GM21528 (cell line): Measurements from ENCODE around the gene MOCS1.

Source experiments
- ATAC-seq: cut with Tn5 transposase; IDR thresholded peaks from one replicate; pipeline ENCODE4 v1.9.1; 2021; ENCODE audit warnings: mild to moderate bottlenecking, moderate library complexity; ENCODE audit not compliant: unreplicated experiment, low FRiP score

Gene MOCS1

DNA sequence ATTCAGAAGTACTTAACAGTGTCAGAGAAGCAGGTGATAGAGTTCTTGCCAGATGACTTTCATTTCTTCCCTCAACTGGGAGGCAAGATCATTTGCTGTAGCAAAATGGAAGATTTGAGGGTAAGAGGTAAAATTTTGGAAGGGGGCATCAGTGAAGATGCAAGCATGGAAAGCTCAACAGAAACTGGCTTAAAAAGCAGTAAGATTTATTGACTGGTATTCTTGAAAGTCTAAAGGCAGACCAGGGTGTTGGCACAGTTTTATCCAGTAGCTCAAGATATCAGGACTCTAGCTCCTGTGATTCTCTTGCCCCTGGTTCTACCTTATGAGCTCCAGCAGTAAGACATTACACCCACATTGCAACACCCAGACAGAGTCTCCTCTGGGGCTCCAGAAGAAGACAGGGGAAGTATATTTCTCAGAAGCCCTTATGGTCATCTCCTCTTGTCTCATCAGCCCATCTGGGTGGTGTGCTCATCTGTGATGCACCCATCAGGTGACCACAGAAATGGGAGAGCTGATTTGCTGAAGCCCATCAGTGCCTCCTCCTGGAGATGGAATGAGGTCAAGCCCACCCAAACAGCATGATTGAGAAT is 16.0 kb upstream of the MOCS1 start:
- no peak for ATAC-seq

DNA sequence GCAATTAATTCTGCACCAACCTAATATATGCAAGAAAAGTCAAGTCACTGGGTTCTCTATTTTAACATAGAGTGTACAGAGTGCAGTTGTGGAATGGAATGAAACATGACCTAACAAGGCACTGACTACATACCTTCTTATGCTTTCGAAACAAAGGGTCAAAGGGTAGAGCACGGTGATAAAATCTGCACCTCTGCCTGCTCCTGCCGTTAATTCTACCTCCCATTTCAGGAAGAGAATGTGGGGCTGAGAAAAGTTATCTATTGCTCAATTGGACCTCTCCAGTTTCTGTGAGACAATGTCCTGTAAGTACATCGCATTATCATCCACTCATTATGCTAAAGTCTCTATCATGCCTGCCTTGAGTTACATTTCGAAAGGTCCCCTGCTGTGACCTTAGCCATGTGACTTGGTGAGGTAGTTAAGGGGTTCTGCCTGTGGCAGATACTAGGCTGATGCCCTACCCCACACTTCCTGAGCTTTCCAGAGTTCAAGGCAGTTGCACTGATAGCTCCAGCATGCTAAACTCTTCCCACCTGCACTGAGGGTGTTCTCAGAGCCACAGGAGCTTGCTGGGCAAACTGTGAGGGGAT is 14.0 kb upstream of the MOCS1 start:
- no peak for ATAC-seq

DNA sequence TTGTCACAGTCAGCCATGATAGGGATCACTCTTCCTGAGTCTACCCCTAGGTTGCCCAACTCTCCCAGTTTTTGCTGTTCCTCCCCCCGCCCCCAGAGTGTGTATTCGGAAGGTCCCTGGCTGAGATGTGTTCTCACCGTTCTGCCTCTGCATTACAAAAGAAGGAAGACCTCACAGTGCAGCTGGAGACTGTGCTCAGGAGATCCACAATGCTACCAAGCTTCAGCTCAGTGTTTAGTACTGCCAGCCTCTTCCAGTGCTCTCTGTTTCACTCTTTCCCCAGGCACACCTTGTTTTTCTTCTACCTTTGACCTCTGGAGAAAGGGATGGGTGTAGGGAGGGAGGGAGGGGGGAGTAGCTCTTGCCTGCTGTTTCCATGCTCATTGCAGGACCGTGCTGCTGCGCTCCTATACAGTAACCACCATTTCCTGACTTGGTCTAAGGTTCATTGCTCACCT is 13.4 kb upstream of the MOCS1 start:
- ATAC-seq = no peak

DNA sequence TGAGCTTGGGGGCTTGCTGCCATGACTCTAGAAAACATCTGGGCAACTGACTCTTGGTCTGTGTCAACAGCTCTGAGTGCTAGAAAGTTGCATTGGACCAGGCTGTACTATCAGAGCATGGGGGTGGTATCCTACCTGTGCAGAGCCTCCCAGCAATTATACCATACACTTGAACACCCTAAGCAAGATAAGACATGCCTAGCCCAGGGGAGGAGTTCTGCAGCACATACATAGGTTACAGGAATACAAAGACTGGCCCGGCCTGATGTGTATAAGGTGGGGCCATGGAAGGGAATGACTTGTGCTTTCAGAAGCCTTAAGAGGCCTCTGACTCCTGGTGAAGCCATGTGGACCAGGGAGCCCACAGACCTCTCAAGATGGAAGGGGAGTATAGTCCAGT is 11.4 kb upstream of the MOCS1 start:
- no peak for ATAC-seq

DNA sequence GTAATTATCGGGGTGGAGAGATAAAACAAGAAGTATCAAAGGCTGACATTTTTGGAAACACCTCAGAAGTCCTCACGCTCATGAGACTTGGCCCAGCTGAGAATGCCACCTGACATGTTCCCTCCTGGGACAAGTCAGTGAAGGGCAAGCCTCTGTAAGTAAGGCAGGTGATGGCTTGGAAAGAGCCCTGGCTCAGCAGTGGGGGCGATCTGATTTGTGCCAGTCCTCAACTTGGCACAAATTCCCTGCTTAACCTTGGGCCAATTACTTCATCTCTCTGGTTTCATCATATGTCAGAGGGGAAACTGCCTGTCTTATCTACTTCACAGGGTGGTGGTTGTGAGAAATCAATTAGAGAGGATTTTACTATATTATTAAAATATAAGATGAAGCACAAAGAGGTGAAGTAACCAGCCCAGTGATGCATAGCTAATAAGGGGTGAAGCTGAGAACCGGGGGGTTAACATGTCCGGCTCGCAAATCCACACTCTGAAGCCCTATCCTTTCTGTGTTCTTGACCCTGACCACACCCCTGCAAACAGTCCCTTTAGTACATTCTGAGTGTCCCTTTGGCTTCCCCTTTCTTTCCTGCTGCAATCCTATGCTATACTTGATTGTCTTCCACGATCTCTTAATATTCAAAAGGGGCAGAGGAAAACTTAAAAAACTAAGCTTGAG is 8.8 kb upstream of the MOCS1 start:
- no peak for ATAC-seq

DNA sequence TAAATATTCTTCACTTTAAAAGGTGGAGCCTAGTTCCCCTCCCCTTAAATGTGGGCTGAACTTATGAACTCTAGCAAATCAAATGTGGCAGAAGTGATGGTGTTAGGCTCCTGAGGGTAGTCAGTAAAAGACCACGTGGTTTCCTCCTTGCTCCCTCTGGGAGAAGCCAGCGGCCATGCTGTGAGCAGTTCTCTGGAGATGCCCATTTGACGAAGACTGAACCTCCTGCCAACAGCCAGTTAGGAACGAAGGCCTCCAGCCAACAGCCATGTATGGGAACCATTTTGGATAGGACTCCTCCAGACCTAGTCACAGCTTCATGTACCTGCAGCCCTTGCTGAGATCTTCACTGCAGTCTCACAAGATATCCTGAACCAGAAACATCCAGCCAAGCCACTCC is 7.6 kb upstream of the MOCS1 start:
- ATAC-seq = no peak

DNA sequence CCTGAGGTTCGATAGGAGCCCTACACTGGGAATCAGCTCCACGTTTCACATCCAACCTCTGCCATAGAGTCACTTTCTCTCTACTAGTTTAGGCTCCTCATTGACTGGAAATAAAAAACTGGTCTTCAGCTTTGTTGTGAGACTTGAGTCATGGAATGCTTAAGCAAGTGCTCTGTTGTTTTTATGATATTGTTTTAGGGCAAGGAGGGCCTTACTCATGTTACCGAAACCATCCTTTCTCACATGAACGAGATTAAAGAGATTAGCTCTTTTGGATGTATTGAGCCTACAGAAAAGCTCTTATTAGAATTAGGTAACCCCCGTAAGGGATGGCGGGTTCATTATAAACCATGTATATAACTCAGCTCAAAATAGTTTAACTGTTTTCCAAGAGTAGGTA is 6.9 kb upstream of the MOCS1 start:
- no peak for ATAC-seq

DNA sequence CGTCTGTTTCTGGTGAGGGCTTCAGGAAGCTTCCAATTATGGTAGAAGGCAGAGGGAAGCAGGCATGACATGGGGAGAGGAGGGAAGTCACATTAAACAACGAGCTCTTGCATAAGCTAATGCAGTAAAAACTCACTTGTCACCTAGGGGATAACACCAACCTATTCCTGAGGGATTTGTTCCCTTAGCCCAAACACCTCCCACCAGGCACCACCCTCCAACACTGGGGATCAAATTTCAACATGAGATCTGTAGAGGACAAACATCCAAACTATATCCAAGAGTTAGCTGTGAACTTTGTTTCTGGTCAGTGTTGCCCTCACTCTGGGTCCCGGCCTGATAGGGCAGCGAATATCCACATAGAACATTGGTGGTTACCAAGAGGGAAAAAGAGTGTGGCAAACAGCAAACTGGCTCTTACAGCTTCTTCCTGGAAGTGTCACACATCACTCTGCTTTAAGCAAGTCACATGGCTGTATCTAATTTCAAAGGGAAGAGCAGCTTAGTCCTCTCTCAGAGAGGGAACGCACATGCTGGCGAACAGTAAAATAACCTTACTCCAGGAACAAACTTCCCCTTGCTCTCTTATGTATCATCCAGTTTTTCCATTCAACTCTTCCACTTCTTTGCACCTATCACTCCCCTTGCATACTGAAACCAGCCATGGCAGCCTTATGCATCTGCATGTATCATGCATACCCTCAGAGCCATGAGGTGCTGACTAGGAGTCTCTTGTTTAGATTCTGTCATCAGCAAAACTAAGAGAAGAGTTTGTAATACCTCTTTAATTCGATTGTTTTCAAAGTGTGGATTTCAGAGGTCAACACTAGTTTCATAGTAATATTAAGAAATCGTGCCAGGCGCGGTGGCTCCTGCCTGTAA is 4.8 kb upstream of the MOCS1 start:
- ATAC-seq = no peak

DNA sequence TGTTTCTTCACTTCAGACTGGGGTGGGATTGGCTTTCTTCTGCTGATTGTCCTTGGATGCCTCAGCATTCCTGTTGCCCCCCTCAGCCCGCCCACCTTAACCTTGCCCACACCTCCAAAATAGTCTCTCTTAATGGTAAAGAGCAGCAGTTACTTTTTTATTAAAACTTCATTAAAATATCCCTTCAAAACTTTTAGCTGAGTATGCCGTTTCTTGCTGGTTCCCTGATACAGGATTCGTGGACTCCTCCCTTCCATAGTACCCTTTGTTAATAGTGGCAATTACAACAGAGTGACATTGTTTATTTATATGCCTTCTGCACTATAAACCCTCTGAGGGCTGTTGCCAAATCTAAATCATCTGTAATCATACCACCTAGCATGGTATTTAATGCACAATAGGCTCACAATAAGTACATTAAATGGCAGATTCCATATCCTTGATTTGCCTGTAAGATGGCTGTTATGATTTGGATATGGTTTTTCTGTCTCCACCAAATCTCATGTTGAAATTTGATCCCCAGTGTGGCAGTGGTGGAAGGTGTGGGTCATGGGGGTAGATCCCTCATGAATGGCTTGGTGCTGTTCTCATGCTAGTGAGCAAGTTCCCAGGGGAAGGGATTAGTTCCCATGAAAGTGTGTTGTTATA is 3.5 kb upstream of the MOCS1 start:
- no peak for ATAC-seq

DNA sequence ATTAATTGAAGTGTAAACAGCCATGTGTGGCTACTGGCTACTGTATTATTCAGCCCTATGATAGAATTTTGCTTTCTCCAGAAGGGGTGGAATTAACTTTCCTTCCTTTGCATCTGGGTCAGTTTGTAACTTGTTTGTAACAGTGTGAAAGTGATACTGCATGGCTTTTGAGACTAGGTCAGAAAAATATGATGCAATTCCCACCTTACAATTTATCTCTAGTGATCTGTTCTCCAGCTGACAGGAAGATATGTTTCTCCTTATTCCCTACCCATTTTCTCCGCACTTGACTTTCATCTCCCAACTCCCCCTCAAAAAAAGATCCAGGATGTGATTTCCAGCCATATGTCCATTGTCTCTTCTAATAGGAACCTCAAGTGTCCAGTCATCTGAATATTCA is 2.6 kb upstream of the MOCS1 start:
- no peak for ATAC-seq

DNA sequence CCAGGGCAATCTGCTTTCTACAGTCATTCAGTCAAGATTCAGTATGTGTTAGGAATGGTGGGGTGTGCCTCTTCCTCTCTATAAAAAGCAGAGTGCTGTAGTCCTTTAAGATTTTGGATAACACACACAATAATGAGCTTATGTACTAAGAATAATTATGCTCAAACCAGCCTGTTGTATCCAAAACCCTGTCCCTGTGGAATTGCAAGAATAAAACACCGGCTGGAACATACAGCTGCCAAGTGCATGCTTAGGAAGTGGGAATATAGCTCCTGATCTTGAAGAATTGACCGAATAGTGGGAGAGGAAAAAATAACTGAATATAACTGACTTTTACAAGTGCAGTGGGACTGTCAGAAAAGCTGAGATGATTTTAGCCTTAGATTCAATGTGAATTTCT is 979 bp upstream of the MOCS1 start:
- ATAC-seq = no peak

DNA sequence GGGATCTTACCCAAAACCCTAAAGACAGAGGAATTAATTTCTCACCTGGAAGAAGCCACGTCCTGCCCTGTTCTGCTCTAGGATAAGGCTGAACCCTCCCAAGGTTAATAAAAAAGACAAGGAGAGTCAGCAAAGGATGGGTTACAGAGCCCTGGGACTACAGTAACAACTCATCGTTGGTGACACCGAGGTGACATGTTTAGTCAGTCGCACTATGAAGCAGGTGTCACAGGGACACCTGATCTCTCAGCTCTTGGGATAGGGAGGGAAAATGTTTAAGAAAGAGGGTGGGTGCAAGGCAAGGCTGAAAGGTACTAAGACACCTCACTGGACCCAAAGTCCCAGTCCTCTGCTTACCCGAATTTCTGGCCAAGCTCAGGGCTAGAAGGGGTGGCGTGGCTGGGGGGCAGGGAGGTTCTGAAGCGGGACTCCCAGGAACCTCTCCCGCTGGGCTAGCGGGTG is 562 bp downstream of the MOCS1 start:
- ATAC-seq = no peak

DNA sequence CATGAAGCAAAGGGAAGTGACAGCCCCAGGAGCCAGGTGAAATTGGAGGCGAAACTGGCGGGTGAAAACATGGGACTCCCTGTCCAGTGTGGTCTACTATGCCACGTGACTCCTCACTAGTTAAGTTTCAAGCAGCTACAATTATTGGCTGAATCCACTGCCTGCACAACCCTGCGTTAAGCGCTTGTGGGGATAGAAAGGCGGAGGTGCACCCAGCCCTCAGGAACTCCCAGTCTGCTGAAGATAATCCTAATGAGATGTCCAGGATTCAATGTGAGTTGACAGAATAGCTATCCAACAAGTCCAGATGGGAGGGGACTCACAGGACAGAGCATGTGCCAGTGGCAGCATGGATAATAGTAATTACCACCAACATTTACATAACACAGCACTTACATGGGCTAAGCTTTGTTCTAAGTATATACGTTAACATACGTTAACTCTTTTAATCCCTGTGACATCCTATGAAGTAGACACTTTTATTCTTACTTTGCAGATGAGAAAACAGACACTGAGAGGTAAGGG is 1.8 kb downstream of the MOCS1 start:
- no peak for ATAC-seq

DNA sequence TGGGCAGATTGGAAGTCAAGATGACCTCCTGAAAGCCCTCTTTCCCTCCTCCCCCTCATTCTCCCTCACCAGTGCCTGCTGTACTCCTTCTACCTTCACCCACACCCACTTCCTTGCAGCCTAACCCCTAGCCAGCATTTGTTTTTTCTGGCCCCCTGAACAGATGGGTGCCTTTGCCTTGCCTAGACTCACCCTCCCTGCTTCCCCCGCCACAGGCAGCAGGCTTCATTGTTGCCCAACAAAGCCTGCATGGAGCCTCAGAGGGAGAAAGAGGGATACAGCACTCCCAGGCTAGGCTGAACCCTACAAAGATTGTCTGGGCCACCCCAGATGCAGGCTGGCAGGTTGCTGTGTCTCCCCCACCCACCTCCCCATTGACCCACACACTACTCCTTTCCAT is 2.7 kb downstream of the MOCS1 start:
- no peak for ATAC-seq

DNA sequence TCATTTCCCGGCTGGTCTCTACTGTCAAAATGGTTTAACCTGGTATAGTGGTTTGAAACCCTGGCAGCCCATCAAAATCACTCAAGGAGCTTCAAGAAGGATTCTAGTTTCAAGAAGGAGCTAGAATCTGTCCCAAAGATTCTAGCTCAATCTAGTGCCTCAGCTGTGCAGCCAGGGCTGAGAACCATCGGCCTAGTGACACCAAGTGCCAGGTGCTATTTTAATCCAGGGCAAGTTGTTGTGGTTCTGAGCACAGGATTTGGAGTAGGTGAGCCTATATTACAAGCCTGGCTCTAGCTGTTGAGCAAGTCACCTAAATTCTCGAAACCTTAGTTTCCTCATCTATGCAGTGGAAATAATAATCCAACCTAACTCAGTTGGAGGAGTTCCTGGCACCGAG is 3.7 kb downstream of the MOCS1 start:
- ATAC-seq = no peak

DNA sequence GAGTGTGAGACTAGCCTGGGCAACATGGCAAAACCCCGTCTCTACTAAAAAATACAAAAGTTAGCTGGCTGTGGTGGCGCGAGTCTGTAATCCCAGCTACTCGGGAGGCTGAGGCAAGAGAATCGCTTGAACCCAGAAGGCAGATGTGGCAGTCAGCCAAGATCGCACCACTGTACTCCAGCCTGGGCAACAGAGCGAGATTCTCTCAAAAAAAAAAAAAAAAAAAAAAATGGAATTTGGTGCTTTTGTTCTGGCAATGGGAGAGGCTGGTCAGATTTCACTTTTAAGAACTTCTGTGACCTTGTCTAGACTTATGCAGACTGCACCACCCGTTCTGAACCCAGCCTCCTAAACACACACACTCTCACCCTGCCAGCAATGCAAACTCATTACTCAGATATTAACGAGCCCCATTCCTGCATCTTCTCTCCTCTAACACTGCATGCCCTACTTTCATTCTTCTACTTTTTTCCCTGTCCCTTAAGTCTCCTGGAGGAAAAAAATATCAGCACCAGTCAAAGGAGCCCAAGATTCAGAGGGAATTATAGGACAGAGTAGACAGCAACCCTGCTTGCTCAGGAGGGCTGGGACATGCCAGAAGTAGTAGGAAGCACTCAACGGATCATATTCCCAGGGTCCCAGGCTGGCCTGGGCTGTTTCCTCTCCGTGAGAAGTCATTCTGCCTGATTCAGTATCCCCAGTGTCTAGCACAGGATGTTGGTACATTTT is 4.4 kb downstream of the MOCS1 start:
- no peak for ATAC-seq

DNA sequence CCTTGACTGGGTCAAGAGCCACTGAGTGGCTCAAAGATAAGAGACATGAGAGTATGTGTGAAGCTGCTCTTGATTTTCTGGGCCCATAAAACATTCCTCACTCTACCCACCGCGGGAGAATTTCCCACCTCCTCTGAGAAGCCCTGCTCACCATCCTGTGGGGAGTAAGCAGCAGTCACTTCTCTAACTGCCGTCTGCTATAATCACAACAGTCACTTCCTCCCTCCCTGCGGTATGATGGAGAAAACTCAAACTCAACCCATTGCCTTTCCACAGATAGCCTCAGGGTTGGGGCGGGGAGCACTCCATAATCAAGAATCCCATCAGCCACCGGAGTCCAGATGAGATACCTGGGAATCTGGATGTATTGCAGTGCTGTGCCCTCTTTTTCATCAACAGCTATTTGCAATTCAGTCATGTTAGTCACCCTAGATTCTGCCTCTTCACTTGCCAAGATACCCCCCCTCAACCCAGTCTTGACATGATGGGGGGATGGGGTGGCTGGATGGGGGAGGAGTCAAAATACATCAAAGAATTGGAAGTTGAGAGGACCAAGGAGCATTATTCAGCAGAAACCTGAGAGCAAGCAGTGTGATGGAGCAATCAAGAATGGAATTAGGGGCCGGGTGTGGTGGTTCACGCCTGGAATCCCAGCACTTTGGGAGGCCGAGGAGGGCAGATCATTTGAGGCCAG is 5.1 kb downstream of the MOCS1 start:
- no peak for ATAC-seq

DNA sequence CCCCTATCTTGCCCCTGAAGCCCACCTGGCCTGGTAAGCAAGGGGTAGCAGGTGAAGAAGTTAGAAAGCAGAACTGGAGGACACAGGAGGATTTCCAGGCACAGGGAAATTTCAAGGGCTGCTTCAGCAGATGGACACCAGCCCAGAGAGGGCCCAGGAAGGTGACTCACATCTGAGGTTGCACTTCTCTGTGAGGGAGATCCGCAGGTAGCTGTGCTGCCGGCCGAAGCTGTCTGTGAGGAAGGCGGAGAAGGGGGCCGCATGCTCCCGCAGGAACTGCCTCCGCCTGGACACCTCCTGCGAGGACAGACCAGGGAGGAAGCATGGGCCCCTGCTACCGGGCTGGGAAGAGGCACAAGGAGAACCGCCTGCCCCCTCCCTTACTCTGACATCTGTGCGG is 7.1 kb downstream of the MOCS1 start:
- no peak for ATAC-seq

DNA sequence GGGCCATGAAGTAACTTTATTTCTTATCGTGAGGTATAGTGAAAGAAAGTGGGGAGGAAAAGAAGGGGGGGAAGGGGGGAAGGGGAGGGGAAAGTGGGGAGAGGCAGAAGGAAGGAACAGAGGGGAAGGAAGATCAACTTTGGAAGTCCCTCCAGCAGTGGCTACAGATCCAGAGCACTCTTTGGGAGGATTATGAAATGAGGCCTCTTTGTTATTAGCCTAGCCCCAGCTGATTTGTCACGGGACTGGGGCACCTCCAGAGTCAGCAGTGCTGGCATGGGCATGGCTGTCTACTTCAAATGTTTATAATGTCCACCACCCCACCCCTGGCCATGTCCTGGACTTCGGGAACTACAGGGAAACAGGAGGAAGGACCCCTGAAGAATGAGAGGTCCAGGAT is 7.6 kb downstream of the MOCS1 start:
- ATAC-seq = no peak
